Keratinocyte (primary cell): ENCODE data around the gene RAB43.

Source experiments
- CTCF ChIP-seq, 3 experiments: IDR thresholded peaks in 1 of 3; conservative IDR thresholded peaks in 1 of 3; optimal IDR thresholded peaks in 1 of 3; 2 replicates in 2 of 3; 3 replicates in 1 of 3; pipeline versions ENCODE3 to v1.5.1; 2011; ENCODE audit warnings: low read length in 3 of 3, mild to moderate bottlenecking in 3 of 3, moderate library complexity in 2 of 3, control low read depth in 1 of 3, inconsistent platforms in 1 of 3; ENCODE audit not compliant: insufficient read depth in 2 of 3; ENCODE audit errors: extremely low read depth in 1 of 3
- EZH2 ChIP-seq: IDR thresholded peaks from one replicate; pipeline ENCODE4 v1.6.1; 2012; ENCODE audit warnings: inconsistent platforms, mild to moderate bottlenecking, low read length, moderate library complexity

DNA sequence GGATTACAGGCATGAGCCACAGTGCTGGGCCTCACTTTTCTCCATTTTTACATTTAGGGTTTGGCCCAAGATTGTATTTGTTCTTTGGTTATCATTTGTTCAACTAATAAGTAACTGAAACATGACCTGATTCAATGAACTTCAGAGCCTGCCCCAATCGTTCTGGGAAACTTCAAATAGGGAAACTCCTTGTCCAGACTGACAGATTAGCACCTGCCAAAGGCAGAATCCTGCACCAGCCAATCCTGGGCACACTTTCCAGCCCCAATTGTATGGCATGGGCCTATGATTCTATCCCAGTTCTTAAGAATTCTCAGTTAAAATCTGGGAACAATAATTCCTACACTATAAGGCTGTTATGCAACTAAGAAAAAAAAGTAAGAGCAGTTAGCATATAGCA is 18.3 kb upstream of the RAB43 start:
- TF ChIP-seq EZH2 (no peak), CTCF (optimal IDR thresholded peaks at IDR 0.05 in 1 of 3, IDR thresholded peaks at IDR 0.05 in 1 of 3, conservative IDR thresholded peaks at IDR 0.05 in 1 of 3; ENCODE audit: extremely low read depth in 1 of 3, insufficient read depth in 2 of 3, low read length in 3 of 3) (no peak)
